ENCODE measurements around the gene LLPH.

- TF ChIP-seq GATA2 (IDR thresholded peaks at IDR 0.05; ENCODE audit: low read depth, low read length) (no peak), GATA3 (IDR thresholded peaks at IDR 0.05; ENCODE audit: low read depth, low read length) (no peak)
Observed at GRCh38 chr12:66127650-66128049, 2.9 kb downstream of the LLPH start.

All from SH-SY5Y (cell line).